Right atrium auricular region (tissue), 2 donors: Measurements from ENCODE around the gene DIP2A. TPM values are rescaled to one million over a fixed set of nuclear protein-coding genes. Genes with fewer than 3 reads are reported as not detected.

ENCODE experiments used
- DNase-seq: peaks from one replicate; pipeline ENCODE4 v3.0.0-alpha.2; 2019; ENCODE audit warnings: low spot score
- H3K27ac ChIP-seq, 2 donors: fragments of 200-600 bp; sonication (generic); 1 replicate in 1 of 2; 2 replicates in 1 of 2; pipeline ENCODE4 v1.5.1; 2016 to 2019
- H3K27me3 ChIP-seq, 2 donors: fragments of 200-600 bp; sonication (generic); one replicate each; pipeline versions ENCODE4 v1.5.1 to v1.6.0; 2017 to 2019
- H3K36me3 ChIP-seq: fragments of 200-600 bp; sonication (generic); one replicate; pipeline ENCODE4 v1.5.1; 2016
- H3K4me1 ChIP-seq, 2 donors: fragments of 200-600 bp; sonication (generic); one replicate each; pipeline versions ENCODE4 v1.5.1 to v1.6.0; 2017 to 2019
- H3K4me3 ChIP-seq, 2 donors: fragments of 200-600 bp; sonication (generic); 1 replicate in 1 of 2; 2 replicates in 1 of 2; pipeline ENCODE4 v1.5.1; 2017 to 2019; ENCODE audit warnings: mild to moderate bottlenecking in 1 of 2, moderate library complexity in 1 of 2
- H3K9me3 ChIP-seq, 2 donors: fragments of 200-600 bp; sonication (generic); one replicate each; pipeline ENCODE4 v1.5.1; 2019
- CTCF ChIP-seq, 2 donors: fragments of 200-600 bp; sonication (generic); IDR thresholded peaks; one replicate each; pipeline ENCODE4 v1.5.1; 2019; ENCODE audit warnings: antibody characterized with exemption in 2 of 2
- total RNA-seq, 2 donors: library from RNA; depleted of rRNA; stranded (reverse); fragments of >200 nt; gene quantifications; one replicate each; pipeline ENCODE4 v1.1.0, GENCODE V29; 2016

DIP2A gene
- total RNA-seq, 2 donors from 2014 or later, result 18.1 to 25.9 TPM

- no peaks in the 10 kb centered on the region for H3K9me3 ChIP-seq
- DNase-seq, result no peak
- no peak for TF ChIP-seq CTCF (IDR thresholded peaks at IDR 0.05)
- no peak overlapping the region for H3K27ac ChIP-seq
- no peaks in the 10 kb centered on the region for H3K36me3 ChIP-seq
- H3K4me1 ChIP-seq, result no peaks in the 10 kb centered on the region
- H3K4me3 ChIP-seq, result no peak overlapping the region
- H3K27me3 ChIP-seq, result no peaks in the 10 kb centered on the region
Observed at GRCh38 chr21:46617267-46618051, 158.8 kb downstream of the DIP2A start.

GRCh38 chr21:46618738-46619379 is 160.2 kb downstream of the DIP2A start:
- no peak overlapping the region for H3K27ac ChIP-seq
- no peaks in the 10 kb centered on the region for H3K27me3 ChIP-seq
- TF ChIP-seq CTCF (IDR thresholded peaks at IDR 0.05), result no peak
- no peak for DNase-seq
- no peaks in the 10 kb centered on the region for H3K9me3 ChIP-seq
- H3K4me1 ChIP-seq, result no peaks in the 10 kb centered on the region
- H3K36me3 ChIP-seq, result no peaks in the 10 kb centered on the region
- H3K4me3 ChIP-seq, result no peak overlapping the region

Other genes starting within 250 kb of the DIP2A start
- gene LSS, start 230.1 kb upstream of the DIP2A start, total RNA-seq, result 10 to 100 TPM; 31.4 to 36.6 TPM
- gene MCM3AP, start 173.3 kb upstream of the DIP2A start, total RNA-seq, result 10 to 100 TPM; 35.7 to 45.4 TPM
- 10 to 100 TPM; 11.0 to 22.1 TPM for gene YBEY, start 172.5 kb upstream of the DIP2A start, total RNA-seq
- gene C21orf58, start 135.0 kb upstream of the DIP2A start, total RNA-seq, result under 1 TPM; 0.31 to 0.74 TPM
- 10 to 100 TPM; 31.7 to 40.3 TPM for gene PCNT, start 134.7 kb upstream of the DIP2A start, total RNA-seq
- 1 to 10 TPM; 4.5 to 5.8 TPM for gene S100B, start 146.2 kb downstream of the DIP2A start, total RNA-seq
- gene PRMT2, start 176.8 kb downstream of the DIP2A start, total RNA-seq, result 10 to 100 TPM; 36.7 to 60.5 TPM